T-helper 2 cell treated with Interferon-gamma antibody and Interleukin-4, amounts not matched to agents 5 μg/mL and 100 μg/mL, for 36 hours (primary cell): ENCODE data around the gene TMEM212.

Experiments used
- DNase-seq: peaks from one replicate; pipeline ENCODE4 v3.0.0; 2021; ENCODE audit warnings: low spot score
- H3K27ac Mint-ChIP-seq: one replicate; pipeline ENCODE4 v1.8.0; 2021; ENCODE audit warnings: mild to moderate bottlenecking, mixed read lengths
- H3K27me3 Mint-ChIP-seq: one replicate; pipeline ENCODE4 v1.8.0; 2021; ENCODE audit warnings: low read depth, mixed read lengths
- H3K36me3 Mint-ChIP-seq: one replicate; pipeline ENCODE4 v1.8.0; 2021; ENCODE audit warnings: low read depth, mixed read lengths
- H3K4me1 Mint-ChIP-seq: one replicate; pipeline ENCODE4 v1.8.0; 2021; ENCODE audit warnings: low read depth, mixed read lengths
- H3K4me3 Mint-ChIP-seq: one replicate; pipeline ENCODE4 v1.8.0; 2022; ENCODE audit warnings: mild to moderate bottlenecking, moderate library complexity, mixed read lengths
- H3K9me3 Mint-ChIP-seq: one replicate; pipeline ENCODE4 v1.8.0; 2021; ENCODE audit warnings: mixed read lengths

TMEM212 gene

GRCh38 chr3:171835116-171835515, 8.0 kb upstream of the TMEM212 start:
- Mint-ChIP-seq H3K4me3 (no peak overlapping the region), H3K27ac (no peak overlapping the region), H3K27me3 (peaks cover 47% of the 10 kb centered on the region), H3K4me1 (peaks cover 2% of the 10 kb centered on the region), H3K36me3 (no peaks in the 10 kb centered on the region), H3K9me3 (no peaks in the 10 kb centered on the region)
- no peak for DNase-seq

- H3K9me3 Mint-ChIP-seq = no peaks in the 10 kb centered on the region
- H3K4me1 Mint-ChIP-seq = peaks cover 2% of the 10 kb centered on the region
- H3K36me3 Mint-ChIP-seq = no peaks in the 10 kb centered on the region
- H3K27me3 Mint-ChIP-seq = peaks cover 49% of the 10 kb centered on the region
- H3K27ac Mint-ChIP-seq = no peak overlapping the region
- DNase-seq = no peak
- H3K4me3 Mint-ChIP-seq = no peak overlapping the region
Measured at GRCh38 chr3:171835613-171836012, 7.5 kb upstream of the TMEM212 start.

- Mint-ChIP-seq H3K9me3 (no peaks in the 10 kb centered on the region), H3K36me3 (no peaks in the 10 kb centered on the region), H3K27ac (no peak overlapping the region), H3K27me3 (peaks cover 51% of the 10 kb centered on the region), H3K4me3 (no peak overlapping the region), H3K4me1 (peaks cover 2% of the 10 kb centered on the region)
- DNase-seq = no peak
Measured at GRCh38 chr3:171836855-171837254, 6.3 kb upstream of the TMEM212 start.

DNA sequence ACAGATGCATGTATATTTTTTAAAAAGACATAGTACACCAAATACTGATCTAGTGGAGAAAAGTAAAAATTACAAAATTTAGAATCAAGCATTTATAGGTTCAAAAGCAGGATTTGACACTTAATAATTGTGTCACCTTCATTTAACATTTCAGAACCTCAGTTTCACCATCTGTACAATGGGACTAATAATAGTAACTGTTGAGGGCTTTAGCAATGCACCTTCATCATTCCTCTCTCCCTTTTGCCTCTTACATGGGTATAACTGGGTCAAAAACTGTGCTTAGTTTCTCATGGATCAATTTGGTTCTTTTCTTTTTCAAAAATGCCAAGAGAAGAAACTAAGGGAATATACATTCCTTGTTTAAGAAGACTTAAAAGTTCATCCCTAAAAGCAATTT, 5.5 kb upstream of the TMEM212 start:
- no peaks in the 10 kb centered on the region for H3K36me3 Mint-ChIP-seq
- no peaks in the 10 kb centered on the region for H3K9me3 Mint-ChIP-seq
- DNase-seq = no peak
- H3K4me3 Mint-ChIP-seq = no peak overlapping the region
- H3K27ac Mint-ChIP-seq = no peak overlapping the region
- peaks cover 43% of the 10 kb centered on the region for H3K27me3 Mint-ChIP-seq
- H3K4me1 Mint-ChIP-seq = peaks cover 2% of the 10 kb centered on the region

DNA sequence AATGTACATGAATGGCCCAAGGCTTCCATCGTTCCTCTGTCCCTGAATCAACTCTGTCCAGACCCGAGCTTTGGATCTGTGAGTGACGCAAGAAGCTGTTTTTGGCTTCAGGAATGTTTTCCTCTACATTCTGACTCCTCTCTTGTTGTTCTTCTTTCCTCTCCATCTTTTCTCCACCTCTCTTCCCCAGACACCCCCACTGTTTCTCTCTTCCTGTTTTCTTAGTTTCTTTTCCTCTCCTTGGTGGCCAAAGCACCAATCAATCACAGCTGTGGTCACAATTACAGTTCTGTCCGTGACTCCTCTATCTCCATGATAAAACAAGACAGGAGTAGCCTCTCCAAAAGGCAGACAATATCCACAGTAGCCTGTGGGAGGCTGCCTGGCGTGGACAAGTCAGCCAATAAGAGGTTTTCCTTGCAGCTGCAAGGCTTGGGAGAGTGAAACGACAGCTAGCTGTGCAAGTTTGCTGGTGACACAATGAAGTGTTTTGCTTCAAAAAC, 4.9 kb upstream of the TMEM212 start:
- H3K4me3 Mint-ChIP-seq = no peak overlapping the region
- H3K4me1 Mint-ChIP-seq = peaks cover 2% of the 10 kb centered on the region
- DNase-seq = no peak
- H3K9me3 Mint-ChIP-seq = no peaks in the 10 kb centered on the region
- H3K27me3 Mint-ChIP-seq = peaks cover 39% of the 10 kb centered on the region
- no peaks in the 10 kb centered on the region for H3K36me3 Mint-ChIP-seq
- H3K27ac Mint-ChIP-seq = no peak overlapping the region

DNA sequence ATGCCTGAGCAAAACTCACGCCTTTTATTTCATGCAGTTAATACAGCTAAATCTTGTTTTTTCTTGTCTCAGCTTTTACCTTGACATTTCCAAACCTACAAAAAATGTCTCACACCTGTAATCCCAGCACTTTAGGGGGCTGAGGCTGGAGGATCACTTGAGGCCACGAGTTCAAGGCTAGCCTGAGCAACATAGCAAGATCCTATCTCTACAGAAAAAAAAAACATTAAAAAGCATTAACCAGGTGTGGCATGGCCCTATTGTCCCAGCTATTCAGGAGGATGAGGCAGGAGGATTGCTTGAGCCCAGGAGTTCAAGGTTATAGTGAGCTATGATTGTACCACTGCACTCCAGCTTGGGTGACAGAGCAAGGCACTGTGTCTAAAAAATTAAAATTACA, 3.9 kb upstream of the TMEM212 start:
- Mint-ChIP-seq H3K9me3 (no peaks in the 10 kb centered on the region), H3K4me3 (no peak overlapping the region), H3K36me3 (no peaks in the 10 kb centered on the region), H3K27me3 (peaks cover 37% of the 10 kb centered on the region), H3K4me1 (peaks cover 2% of the 10 kb centered on the region), H3K27ac (no peak overlapping the region)
- DNase-seq = no peak

- peaks cover 32% of the 10 kb centered on the region for H3K27me3 Mint-ChIP-seq
- H3K27ac Mint-ChIP-seq = no peak overlapping the region
- H3K36me3 Mint-ChIP-seq = no peaks in the 10 kb centered on the region
- H3K9me3 Mint-ChIP-seq = no peaks in the 10 kb centered on the region
- H3K4me3 Mint-ChIP-seq = no peak overlapping the region
- H3K4me1 Mint-ChIP-seq = peaks cover 6% of the 10 kb centered on the region
- DNase-seq = no peak
Measured at GRCh38 chr3:171840445-171840810, 2.7 kb upstream of the TMEM212 start.

DNA sequence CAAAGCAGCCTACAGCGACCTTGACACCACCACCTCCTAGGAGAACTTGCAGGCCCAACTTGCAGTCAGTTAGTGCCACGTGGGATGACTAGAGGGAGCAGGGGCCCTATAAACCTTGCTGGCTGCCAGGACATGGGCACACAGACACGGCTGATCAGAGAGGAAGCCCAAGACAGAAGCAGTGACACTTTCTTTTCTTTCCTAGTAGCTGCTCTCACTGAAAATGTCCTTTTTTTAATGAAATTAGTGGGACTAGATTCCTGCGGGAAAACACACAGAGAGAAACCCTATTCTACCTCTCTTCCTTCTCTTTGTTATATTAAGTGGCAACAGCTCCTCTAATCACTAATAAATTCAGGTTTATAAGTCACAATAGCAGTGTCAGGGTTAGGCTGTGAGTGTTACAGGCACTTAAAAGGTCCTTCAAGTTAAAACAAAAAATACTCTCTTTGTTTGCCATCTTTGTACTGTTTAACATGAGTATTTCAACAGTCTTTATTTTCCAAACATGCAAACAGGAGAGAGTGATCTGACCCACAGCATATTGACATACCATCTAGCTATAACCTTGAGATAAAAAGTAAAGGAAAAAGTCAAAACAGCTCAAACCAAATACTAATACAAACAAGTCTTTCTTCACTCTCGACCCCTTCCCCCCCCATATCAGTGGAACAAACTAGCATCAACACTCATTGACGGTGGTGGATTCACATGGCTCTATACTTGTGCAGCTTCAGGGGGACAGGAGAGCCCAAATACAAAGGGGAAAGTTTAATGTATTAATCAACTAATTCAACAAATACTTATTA, 2.1 kb upstream of the TMEM212 start:
- DNase-seq = no peak
- no peak overlapping the region for H3K27ac Mint-ChIP-seq
- peaks cover 30% of the 10 kb centered on the region for H3K27me3 Mint-ChIP-seq
- peaks cover 2% of the 10 kb centered on the region for H3K36me3 Mint-ChIP-seq
- H3K9me3 Mint-ChIP-seq = peaks cover 2% of the 10 kb centered on the region
- no peak overlapping the region for H3K4me3 Mint-ChIP-seq
- peaks cover 12% of the 10 kb centered on the region for H3K4me1 Mint-ChIP-seq

GRCh38 chr3:171841620-171842000, 1.5 kb upstream of the TMEM212 start:
- Mint-ChIP-seq H3K4me1 (peaks cover 17% of the 10 kb centered on the region), H3K27me3 (peaks cover 30% of the 10 kb centered on the region), H3K4me3 (no peak overlapping the region), H3K27ac (no peak overlapping the region), H3K36me3 (peaks cover 2% of the 10 kb centered on the region), H3K9me3 (peaks cover 5% of the 10 kb centered on the region)
- no peak for DNase-seq

DNA sequence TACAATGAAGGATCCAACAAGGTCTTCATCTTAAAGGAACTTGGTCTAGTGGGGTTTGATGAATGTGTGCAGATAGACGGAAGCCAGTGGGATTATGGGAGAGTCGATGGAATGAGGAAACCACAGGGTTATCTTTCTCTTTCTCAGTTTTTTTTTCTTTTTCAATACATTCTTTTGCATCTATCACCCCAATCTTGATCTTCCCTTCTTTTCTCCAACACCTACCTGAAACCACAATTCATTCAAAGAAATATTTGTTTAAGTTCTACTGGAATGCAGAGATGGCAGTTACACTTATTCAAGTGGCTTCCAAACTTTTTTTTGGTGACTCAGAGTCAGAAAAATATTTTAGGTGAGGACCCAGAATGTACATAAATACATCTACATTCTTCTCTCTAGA, 1.7 kb downstream of the TMEM212 start:
- Mint-ChIP-seq H3K27me3 (peaks cover 16% of the 10 kb centered on the region), H3K36me3 (peaks cover 4% of the 10 kb centered on the region)

GRCh38 chr3:171845481-171846284, 2.5 kb downstream of the TMEM212 start:
- peaks cover 19% of the 10 kb centered on the region for H3K27me3 Mint-ChIP-seq
- H3K27ac Mint-ChIP-seq = peak overlapping the region; percentile 54
- H3K4me3 Mint-ChIP-seq = no peak overlapping the region
- H3K4me1 Mint-ChIP-seq = peaks cover 24% of the 10 kb centered on the region
- peaks cover 10% of the 10 kb centered on the region for H3K9me3 Mint-ChIP-seq
- H3K36me3 Mint-ChIP-seq = peaks cover 4% of the 10 kb centered on the region
- DNase-seq = no peak

More for the DNA sequence above, 1.7 kb downstream of the TMEM212 start:
- no peak overlapping the region for H3K27ac Mint-ChIP-seq
- no peak for DNase-seq
- H3K4me1 Mint-ChIP-seq = peaks cover 24% of the 10 kb centered on the region
- no peak overlapping the region for H3K4me3 Mint-ChIP-seq
- peaks cover 10% of the 10 kb centered on the region for H3K9me3 Mint-ChIP-seq

DNA sequence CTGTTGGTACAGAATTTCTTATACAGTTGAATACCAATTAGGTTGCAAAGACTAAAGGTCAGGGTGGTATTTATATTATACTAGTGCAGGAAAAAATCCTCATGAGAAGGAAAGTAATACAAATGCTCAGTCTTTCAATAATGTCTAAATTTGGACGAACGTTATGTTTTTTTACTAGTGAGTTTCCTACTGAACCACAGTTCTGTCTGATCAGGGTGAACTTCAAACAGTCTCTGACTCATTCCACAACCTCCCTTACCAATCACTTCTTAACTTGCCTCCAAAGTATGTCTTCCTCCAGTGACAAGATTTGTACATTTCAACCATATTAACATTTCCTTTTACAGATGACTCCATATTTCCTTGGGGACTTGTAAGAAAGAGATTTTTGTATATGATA, 3.4 kb downstream of the TMEM212 start:
- H3K27me3 Mint-ChIP-seq = peaks cover 19% of the 10 kb centered on the region
- peaks cover 27% of the 10 kb centered on the region for H3K4me1 Mint-ChIP-seq
- peak; percentile 27 for DNase-seq
- H3K27ac Mint-ChIP-seq = peak overlapping the region; percentile 22
- H3K4me3 Mint-ChIP-seq = peak overlapping the region; percentile 30
- H3K9me3 Mint-ChIP-seq = peaks cover 10% of the 10 kb centered on the region
- peaks cover 4% of the 10 kb centered on the region for H3K36me3 Mint-ChIP-seq

GRCh38 chr3:171847133-171847532, 4.0 kb downstream of the TMEM212 start:
- Mint-ChIP-seq H3K27me3 (peaks cover 17% of the 10 kb centered on the region), H3K9me3 (peaks cover 10% of the 10 kb centered on the region), H3K4me3 (peak overlapping the region; percentile 30), H3K36me3 (peaks cover 4% of the 10 kb centered on the region), H3K4me1 (peaks cover 27% of the 10 kb centered on the region), H3K27ac (no peak overlapping the region)
- no peak for DNase-seq

- Mint-ChIP-seq H3K27ac (no peak overlapping the region), H3K27me3 (peaks cover 21% of the 10 kb centered on the region), H3K36me3 (peaks cover 4% of the 10 kb centered on the region), H3K9me3 (peaks cover 14% of the 10 kb centered on the region), H3K4me1 (peaks cover 27% of the 10 kb centered on the region), H3K4me3 (no peak overlapping the region)
- no peak for DNase-seq
Measured at GRCh38 chr3:171847595-171848259, 4.6 kb downstream of the TMEM212 start.
